ENCODE measurements around the gene SFT2D1. TPM values are rescaled to one million over a fixed set of nuclear protein-coding genes. Genes with fewer than 3 reads are reported as not detected.

SFT2D1 gene
- total RNA-seq, 1 experiment from 2014 or later, result 40.2 TPM

DNA sequence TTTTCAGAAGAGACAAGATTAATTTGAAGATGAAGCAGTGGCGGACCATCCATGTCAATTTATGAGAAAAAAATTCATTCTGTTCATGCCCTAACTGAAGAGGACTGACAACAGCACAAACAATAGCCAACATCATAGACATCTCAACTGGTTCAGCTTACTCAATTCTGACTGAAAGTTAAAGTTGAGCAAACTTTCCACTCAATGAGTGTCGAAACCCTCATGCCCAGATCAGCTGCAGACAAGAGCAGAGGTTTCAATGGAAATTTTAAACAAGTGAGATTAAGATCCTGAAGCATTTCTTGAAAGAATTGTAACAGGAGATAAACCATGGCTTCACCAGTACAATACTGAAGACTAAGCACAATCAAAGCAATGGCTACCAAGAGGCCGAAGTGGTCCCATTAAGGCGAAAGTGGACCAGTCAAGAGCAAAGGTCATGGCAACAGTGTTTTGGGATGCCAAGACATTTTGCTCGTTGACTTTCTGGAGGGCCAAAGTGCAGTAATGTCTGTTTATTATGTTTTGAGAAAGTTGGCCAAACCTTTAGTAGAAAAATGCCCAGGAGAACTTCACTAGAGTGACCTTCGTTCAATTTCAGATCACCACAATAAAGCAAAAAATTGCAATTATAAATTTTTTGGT lies 6.1 kb upstream of the SFT2D1 start:
- WGBS (ENCODE audit: extremely low coverage, insufficient read length, low lambda C conversion rate), result no CpG with 5 or more reads among the region's 6 CpGs

More for the DNA sequence above, 6.1 kb upstream of the SFT2D1 start:
- no peaks in the 10 kb centered on the region for H4K20me1 ChIP-seq (ENCODE audit: control insufficient read depth, insufficient read depth, insufficient read length)
- H3K4me1 ChIP-seq (ENCODE audit: insufficient read depth, low read length), result peaks cover under 1% of the 10 kb centered on the region; the same call in 1 of the 2 replicates
- H3T11ph ChIP-seq (ENCODE audit: low read length), result no peak overlapping the region
- TF ChIP-seq, protein P1, sequence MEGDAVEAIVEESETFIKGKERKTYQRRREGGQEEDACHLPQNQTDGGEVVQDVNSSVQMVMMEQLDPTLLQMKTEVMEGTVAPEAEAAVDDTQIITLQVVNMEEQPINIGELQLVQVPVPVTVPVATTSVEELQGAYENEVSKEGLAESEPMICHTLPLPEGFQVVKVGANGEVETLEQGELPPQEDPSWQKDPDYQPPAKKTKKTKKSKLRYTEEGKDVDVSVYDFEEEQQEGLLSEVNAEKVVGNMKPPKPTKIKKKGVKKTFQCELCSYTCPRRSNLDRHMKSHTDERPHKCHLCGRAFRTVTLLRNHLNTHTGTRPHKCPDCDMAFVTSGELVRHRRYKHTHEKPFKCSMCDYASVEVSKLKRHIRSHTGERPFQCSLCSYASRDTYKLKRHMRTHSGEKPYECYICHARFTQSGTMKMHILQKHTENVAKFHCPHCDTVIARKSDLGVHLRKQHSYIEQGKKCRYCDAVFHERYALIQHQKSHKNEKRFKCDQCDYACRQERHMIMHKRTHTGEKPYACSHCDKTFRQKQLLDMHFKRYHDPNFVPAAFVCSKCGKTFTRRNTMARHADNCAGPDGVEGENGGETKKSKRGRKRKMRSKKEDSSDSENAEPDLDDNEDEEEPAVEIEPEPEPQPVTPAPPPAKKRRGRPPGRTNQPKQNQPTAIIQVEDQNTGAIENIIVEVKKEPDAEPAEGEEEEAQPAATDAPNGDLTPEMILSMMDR (conservative IDR thresholded peaks at IDR 0.05), result no peak
- H2BK12ac ChIP-seq (ENCODE audit: insufficient read length, low read depth, low read length), result no peak overlapping the region
- H3K14ac ChIP-seq (ENCODE audit: insufficient read depth, low read length), result no peak overlapping the region
- H4K5ac ChIP-seq (ENCODE audit: insufficient read length, low read depth, low read length), result no peak overlapping the region
- H3K23me2 ChIP-seq (ENCODE audit: insufficient read length, low read depth, low read length, poor library complexity, severe bottlenecking), result no peaks in the 10 kb centered on the region
- H3K27me3 ChIP-seq (ENCODE audit: insufficient read depth, low read length), result no peaks in the 10 kb centered on the region
- peaks cover 8 to 11% of the 10 kb centered on the region in 2 experiments; a peak in 4 of 5 replicates for H3K9me3 Mint-ChIP-seq
- no peak overlapping the region for H2BK20ac ChIP-seq (ENCODE audit: low read depth, low read length, poor library complexity, severe bottlenecking)
- no peak overlapping the region for H2BK5ac ChIP-seq (ENCODE audit: insufficient read length, low read length)
- H3K23ac ChIP-seq (ENCODE audit: insufficient read length, low read depth, low read length), result no peak overlapping the region
- H2AK5ac ChIP-seq (ENCODE audit: insufficient read length, low read length), result no peak overlapping the region
- no peak overlapping the region for H2AFZ ChIP-seq (ENCODE audit: low read length)
- no peak overlapping the region for H3K18ac ChIP-seq (ENCODE audit: insufficient read length, low read depth, low read length)
- H4K91ac ChIP-seq (ENCODE audit: insufficient read length, low read depth, low read length), result no peak overlapping the region
- H3K79me1 ChIP-seq (ENCODE audit: insufficient read depth, low read depth, low read length, poor library complexity, severe bottlenecking), result no peaks in the 10 kb centered on the region
- no peak overlapping the region for H2BK15ac ChIP-seq (ENCODE audit: low read depth, low read length)
- DNase-seq, result no peak
- H3K79me2 ChIP-seq (ENCODE audit: insufficient read depth, low read length), result no peaks in the 10 kb centered on the region
- H2BK120ac ChIP-seq (ENCODE audit: low read depth, low read length, poor library complexity, severe bottlenecking), result no peak overlapping the region
- H3K56ac ChIP-seq (ENCODE audit: insufficient read length, low read depth, low read length), result no peak overlapping the region
- H4K8ac ChIP-seq (replicated peaks; ENCODE audit: insufficient read length, low read depth, low read length), result no peak overlapping the region
- H3K4me2 ChIP-seq (ENCODE audit: insufficient read depth, insufficient read length, low read length), result no peak overlapping the region
- no peak overlapping the region for H3K9ac ChIP-seq (ENCODE audit: extremely low read depth, insufficient read length, low read length)
- H3K27ac Mint-ChIP-seq, result no peak overlapping the region
- H3K4me3 Mint-ChIP-seq, result no peak overlapping the region
- H3K27me3 Mint-ChIP-seq (ENCODE audit: low read depth), result peaks cover 1% of the 10 kb centered on the region; the same call in 1 of the 2 replicates
- H3K4ac ChIP-seq (ENCODE audit: low read depth, low read length), result no peak overlapping the region
- H3K36me3 Mint-ChIP-seq (ENCODE audit: insufficient read depth in 1 of 3, low read depth in 3 of 3), result peaks cover 0 to 1% (median 0%) of the 10 kb centered on the region in 3 experiments; a peak in 1 of 7 replicates
- peaks cover 12 to 14% of the 10 kb centered on the region in 2 experiments for H3K4me1 Mint-ChIP-seq
- H3K9me3 ChIP-seq (ENCODE audit: control insufficient read depth, low read depth, low read length), result no peaks in the 10 kb centered on the region
- no peak overlapping the region for H3K27ac ChIP-seq (ENCODE audit: insufficient read length, low read depth, low read length)
